Endothelial cell of umbilical vein (primary cell): ENCODE results near the gene GUCY1B1.

ENCODE experiments used
- EZH2 ChIP-seq: IDR thresholded peaks from 2 replicates; pipeline ENCODE4 v1.6.1; 2012; ENCODE audit warnings: borderline replicate concordance, low read depth, mild to moderate bottlenecking, moderate library complexity, low read length, inconsistent platforms; ENCODE audit not compliant: severe bottlenecking
- FOS ChIP-seq: IDR thresholded peaks from 2 replicates; pipeline ENCODE4 v1.6.1; 2011; ENCODE audit warnings: mild to moderate bottlenecking, low read length, moderate library complexity, borderline replicate concordance; ENCODE audit not compliant: insufficient read depth
- GATA2 ChIP-seq: IDR thresholded peaks from 2 replicates; pipeline ENCODE4 v1.7.0; 2011; ENCODE audit warnings: low read depth, mild to moderate bottlenecking, moderate library complexity, mixed read lengths, low read length; ENCODE audit not compliant: insufficient read length, insufficient read depth
- JUN ChIP-seq: IDR thresholded peaks from 2 replicates; pipeline ENCODE4 v1.6.1; 2011; ENCODE audit warnings: borderline replicate concordance, low read depth; ENCODE audit not compliant: insufficient read length, insufficient read depth
- MYC ChIP-seq: IDR thresholded peaks from one replicate; pipeline ENCODE4 v1.6.1; 2011; ENCODE audit warnings: mild to moderate bottlenecking, low read depth, low read length
- POLR2A ChIP-seq: IDR thresholded peaks from 2 replicates; pipeline ENCODE4 v1.6.1; 2012; ENCODE audit warnings: low read depth, mild to moderate bottlenecking, control low read depth, low read length
- POLR2AphosphoS5 ChIP-seq: IDR thresholded peaks from 2 replicates; pipeline ENCODE4 v1.6.1; 2012; ENCODE audit warnings: low read depth, mild to moderate bottlenecking, control low read depth, low read length, moderate library complexity; ENCODE audit not compliant: insufficient read depth
- TF ChIP-seq, protein P1 (sequence below), 2 donors: IDR thresholded peaks; 1 replicate in 1 of 2; 2 replicates in 1 of 2; pipeline ENCODE4 v1.5.1; 2011; ENCODE audit warnings: low read length in 2 of 2, mild to moderate bottlenecking in 2 of 2, moderate library complexity in 2 of 2, control low read depth in 1 of 2, inconsistent platforms in 1 of 2, low read depth in 1 of 2; ENCODE audit not compliant: insufficient read depth in 1 of 2; ENCODE audit errors: extremely low read depth in 1 of 2
- TF ChIP-seq, protein P2 (sequence below): IDR thresholded peaks from 2 replicates; pipeline ENCODE4 v1.6.1; 2011; ENCODE audit not compliant: insufficient read depth, insufficient read length

DNA sequence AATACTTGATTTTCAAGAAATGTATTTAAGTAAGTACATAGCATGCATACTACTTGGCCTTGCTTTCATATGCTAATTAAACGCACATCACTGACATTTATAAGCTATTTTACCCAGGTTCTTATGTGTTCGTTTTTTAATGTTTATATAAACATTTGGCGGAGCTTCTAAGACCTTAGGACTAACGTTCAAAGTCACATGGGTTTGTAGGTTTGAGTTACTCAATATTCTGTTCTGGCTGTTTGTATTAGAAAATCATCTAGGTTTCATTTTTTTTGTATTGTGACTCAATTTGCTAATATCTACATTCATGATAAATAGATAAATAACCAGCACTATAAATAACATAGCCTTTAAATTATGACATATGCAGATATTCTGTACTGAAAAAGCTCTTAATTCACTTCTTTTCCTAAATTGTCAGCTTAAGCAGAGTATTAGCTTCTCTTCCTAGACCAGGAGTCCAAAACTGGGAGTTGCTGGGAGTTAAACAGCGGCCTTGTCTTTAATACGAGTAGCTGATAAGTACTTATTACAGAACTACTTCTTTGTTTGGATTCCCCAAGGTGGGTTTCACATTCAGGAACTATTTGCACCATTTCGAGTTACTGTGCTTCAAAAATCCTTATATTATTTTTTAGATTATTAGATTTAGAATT is 42.0 kb downstream of the GUCY1B1 start:
- TF ChIP-seq, protein P1, sequence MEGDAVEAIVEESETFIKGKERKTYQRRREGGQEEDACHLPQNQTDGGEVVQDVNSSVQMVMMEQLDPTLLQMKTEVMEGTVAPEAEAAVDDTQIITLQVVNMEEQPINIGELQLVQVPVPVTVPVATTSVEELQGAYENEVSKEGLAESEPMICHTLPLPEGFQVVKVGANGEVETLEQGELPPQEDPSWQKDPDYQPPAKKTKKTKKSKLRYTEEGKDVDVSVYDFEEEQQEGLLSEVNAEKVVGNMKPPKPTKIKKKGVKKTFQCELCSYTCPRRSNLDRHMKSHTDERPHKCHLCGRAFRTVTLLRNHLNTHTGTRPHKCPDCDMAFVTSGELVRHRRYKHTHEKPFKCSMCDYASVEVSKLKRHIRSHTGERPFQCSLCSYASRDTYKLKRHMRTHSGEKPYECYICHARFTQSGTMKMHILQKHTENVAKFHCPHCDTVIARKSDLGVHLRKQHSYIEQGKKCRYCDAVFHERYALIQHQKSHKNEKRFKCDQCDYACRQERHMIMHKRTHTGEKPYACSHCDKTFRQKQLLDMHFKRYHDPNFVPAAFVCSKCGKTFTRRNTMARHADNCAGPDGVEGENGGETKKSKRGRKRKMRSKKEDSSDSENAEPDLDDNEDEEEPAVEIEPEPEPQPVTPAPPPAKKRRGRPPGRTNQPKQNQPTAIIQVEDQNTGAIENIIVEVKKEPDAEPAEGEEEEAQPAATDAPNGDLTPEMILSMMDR (IDR thresholded peaks at IDR 0.05; ENCODE audit: extremely low read depth in 1 of 2, insufficient read depth in 1 of 2, low read depth in 1 of 2, low read length in 2 of 2), result no peak
- TF ChIP-seq EZH2 (no peak), MYC (no peak), POLR2A (no peak), JUN (no peak), POLR2AphosphoS5 (no peak), GATA2 (no peak), FOS (no peak)
- TF ChIP-seq, protein P2, sequence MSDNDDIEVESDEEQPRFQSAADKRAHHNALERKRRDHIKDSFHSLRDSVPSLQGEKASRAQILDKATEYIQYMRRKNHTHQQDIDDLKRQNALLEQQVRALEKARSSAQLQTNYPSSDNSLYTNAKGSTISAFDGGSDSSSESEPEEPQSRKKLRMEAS, result no peak
